Left colon (tissue), 2 donors: ENCODE measurements around the gene DTX1. TPM values are rescaled to one million over a fixed set of nuclear protein-coding genes. Genes with fewer than 3 reads are reported as not detected.

Experiments
- ATAC-seq: fragments of 200-7000 bp; cut with Tn5 transposase; one replicate; pipeline ENCODE4 v1.9.1; 2020; ENCODE audit warnings: mild to moderate bottlenecking, moderate library complexity
- DNase-seq, 2 donors: peaks; one replicate each; pipeline ENCODE4 v3.0.0-alpha.2; 2020
- intact Hi-C, 2 donors: fragments of 100-400 bp; cut with DNase I in 1 of 2; cut with micrococcal nuclease in 1 of 2; formaldehyde crosslinking; loops; one replicate each; pipeline versions ENCODE4 v1.11.2 to v1.14.0; 2022; cut with DNase I, micrococcal nuclease
- total RNA-seq, 2 donors: library from RNA; stranded (reverse); fragmentation: NEBNext Ultra II Directional; extraction: Animal tissue kit (Norgen Biotek cat#: 25700); gene quantifications; one replicate each; pipeline ENCODE4 v1.2.1, GENCODE V29; 2021
- donor health status: DM: no; HTN: no; CAD: no.
- donor health status: DM: yes; HTN: yes; CAD: no.

DTX1 gene
- total RNA-seq, 2 donors from 2014 or later = 1.2 to 2.3 TPM

DNA sequence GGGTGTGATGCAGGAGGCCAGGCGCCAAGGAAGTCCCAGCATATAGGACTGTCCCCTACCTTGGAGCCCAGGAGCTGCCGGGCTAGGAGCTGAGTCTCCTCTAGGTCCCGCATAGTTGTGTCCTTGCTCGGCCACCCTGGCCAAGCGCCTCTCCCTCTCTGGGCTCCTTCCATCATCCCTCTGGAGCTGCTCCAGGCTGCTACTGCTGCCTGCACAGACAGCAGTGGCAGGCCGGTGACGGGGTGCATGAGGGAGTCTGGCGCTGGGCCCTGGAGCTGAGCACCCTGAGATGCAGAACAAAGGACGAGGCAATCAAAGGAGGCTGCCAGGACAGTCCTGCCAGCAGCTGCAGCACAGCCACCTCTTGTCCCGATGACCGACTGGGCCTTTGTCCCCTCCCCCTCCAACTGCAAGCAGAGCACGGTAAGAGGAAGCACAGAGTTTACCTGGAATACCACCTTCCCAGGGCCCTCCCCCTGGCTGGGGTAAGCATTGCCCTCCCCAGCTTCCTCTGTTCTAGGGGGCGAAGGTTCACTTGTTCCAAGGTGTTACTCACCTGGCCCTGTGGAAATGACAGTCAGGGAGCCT, 10.4 kb downstream of the DTX1 start:
- no peak for DNase-seq
- intact Hi-C loops = no loop called here
- ATAC-seq = no peak

DNA sequence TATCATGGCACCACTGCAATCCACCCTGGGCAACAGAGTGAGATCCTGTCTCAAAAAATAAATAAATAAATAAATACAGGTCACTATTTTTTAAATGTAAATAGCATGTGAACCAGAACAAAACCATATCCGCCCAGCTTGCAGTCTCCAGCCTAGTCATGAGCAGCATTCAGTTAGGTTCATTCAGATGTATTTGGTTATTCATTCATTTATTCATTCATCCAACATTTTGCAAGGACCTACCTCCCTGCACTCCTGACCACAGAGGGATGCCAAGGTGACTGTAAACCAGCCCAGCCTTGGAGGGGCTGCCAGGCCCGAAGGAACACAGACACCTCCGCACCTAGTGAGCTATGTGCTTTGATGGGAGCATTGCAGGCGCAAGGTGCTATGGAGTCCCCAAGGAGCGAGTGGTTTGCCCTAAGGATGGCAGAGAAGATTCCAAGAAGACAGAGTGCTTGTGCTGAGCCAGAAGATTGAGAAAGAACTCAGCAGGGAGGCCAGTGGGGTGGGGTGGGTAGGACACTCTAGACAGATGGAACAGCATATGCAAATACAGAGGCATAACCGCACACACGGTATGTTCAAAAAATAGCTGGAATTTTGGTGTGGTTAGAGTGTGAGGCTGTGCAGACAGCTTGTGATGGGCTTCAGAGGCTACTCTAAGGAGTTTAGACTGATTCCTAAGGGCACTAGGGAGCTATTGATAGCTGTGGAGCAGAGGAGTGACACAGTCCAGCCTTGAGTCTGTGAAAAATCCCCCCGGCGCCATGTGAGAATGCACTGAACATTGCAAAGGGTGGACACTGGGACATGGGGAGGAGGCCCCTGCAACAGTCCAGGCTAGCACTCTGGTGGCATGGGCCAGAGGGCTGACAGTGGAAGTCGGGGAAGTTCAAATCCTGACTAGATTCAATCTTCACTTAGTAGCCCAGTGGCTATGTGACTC, 11.7 kb downstream of the DTX1 start:
- intact Hi-C loops = no loop called here
- ATAC-seq (no peak), DNase-seq (no peak)

DNA sequence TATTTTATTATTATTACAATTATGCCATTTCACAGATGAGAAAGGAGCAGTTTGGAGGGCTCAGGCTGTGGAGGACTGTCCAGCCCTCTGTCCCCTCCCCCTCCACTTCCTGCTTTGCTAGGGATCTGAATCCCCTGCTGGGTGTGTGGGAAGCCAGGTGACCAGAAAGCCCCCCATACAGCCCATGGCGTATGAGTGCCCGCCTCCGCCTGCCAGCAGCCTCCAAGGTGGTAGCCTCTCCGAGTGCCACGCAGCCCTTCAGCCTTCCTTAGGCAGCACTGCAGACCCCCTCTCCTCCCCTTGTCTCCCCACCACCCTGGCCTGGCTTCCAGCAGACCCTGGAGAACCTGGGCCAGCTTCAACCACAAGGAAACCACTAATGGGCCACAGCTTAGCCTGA, 12.6 kb downstream of the DTX1 start:
- intact Hi-C loops = no loop called here
- ATAC-seq (no peak), DNase-seq (no peak)

DNA sequence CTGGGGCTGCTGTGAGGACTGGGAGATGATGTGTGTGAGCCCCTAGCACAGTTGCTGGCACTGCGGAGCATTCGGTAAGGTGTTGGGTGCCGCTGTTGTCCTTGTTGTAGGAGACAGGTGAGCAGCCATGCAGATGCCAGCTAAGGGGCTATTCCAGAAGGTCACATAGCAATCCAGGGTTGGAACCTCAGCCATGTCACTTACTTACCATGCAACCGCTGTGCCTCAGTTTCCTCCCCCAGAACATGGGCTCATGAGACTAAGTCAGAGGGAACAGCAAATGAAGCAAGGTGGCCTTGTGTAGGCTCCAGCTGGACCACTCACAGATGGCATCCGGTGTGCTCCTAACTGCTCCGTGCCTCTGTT, 13.2 kb downstream of the DTX1 start:
- DNase-seq = no peak
- intact Hi-C loops = no loop called here
- ATAC-seq = no peak

DNA sequence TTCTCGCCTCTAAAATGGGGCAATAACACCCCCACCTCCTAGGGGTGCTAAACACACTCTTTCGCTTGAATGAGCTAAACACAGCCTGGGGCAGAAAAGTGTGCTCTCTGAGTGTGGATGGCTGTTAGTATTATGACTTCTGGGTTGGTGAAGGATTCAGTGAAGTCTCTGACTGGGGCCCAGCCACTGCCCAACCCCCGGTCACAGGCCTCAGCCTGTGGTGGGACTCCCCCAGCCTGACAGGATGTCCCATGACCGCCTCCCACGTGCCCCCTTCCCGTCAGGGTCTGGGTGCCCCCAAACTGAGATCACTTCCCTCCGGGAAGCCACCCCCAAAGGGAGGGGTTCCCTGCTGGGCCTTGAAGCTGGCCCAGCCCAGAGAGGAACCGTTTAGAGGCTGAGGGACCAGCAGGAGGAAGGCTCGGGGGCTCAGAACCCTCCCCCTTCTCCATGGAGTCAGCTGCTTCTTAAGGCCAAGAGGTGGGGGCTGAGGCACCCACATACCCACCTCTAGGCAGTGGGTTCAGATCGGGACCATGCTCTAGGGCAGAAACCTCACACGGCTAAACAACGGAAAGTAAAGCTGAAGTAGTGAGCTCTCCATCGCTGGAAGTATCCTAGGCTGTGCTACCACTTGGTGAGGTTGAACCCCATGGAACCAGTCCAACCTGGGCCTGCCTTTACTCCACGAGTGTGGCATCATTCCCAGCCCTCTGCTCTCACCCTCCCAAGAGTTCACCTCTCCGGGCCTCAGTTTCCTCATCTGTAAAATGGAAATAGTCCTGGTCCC, 13.8 kb downstream of the DTX1 start:
- intact Hi-C loops = no loop called here
- DNase-seq (peak; percentile 53 to 60), ATAC-seq (peak; percentile 21)

DNA sequence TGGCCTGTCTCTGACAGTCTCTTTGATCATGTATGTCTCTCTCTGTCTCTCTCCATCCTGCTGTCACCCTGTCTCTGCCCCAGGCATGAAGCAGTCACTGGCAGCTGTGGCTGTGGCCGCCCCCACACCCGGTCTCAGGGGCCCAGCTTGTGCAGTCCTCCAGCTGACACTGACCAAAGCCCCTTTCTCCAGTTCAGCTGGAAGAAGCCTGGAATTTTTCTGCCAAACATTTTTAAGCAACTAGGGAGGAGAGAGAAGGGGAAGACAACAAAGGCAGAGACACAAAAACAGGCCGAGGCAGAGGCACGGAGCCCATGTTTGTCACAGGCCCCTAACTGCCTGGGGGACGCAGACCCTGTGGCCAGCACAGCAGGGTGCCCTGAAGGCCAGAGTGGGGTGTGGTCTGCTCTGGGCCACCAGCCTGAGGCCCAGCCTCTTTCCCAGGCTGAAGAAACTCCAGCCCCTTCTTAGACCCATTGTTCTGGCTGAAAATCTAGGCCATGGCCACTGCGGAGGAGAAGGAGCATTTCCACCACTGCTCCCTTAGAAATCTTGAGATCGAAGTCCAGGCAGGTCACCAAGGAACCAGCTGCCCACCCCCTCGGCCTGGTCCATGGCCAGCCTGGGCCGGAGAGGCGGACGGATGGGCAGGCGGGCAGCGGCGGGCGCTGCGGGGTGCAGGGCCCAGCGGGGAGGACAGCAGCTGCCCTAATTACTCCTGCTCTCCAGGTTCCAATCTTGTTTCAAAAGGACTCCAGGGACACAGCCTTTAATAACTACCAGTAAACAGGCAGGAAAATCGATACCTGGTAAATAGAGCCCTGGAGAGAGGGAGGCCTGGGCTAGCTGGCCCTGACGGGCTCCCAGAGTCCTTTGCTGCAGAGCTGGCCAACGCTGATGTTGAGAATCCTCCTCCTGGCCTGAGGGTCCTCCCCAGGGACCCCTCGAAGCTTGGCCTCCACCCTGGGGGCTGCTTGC, 14.9 kb downstream of the DTX1 start:
- ATAC-seq (no peak), DNase-seq (no peak)
- intact Hi-C loops = no loop called here

DNA sequence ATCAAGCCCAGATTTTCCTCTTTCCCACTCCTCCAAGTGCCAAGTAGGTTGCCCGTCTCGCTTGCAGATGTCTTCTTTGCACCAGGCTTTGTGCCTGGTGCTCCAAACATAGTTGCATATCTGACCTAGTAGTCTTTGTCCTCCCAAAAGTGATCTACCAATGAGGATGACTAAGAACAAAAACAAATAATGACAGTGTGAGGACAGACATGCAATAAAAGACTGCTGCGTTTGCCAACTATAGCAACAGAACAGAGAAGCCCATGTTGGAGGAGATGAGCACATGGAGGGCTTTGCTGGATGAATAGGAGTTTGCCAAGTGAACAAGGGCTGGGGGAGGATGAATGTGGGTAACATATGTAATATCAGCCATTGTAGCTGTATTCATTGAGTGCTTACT, 15.6 kb downstream of the DTX1 start:
- DNase-seq (no peak), ATAC-seq (no peak)
- intact Hi-C loops = no loop called here

DNA sequence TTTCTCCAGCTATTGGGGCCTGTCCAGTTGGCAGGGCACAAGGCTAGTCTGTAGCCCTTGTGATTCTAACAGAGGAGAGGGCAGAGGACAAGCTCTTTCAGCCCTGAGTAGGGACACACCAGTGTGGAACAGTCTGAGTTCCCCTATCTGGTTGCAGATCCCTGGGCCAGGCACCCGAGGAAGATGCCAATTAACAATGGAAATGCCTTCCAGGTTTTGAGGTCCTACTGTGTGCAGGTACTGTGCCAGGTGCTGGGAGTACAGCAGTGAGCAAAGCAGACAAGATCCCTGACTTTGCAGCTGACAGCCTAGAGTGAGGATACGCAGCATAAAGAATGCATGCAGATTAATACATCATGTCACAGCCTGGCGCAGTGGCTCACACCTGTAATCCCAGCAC, 17.1 kb downstream of the DTX1 start:
- DNase-seq (no peak), ATAC-seq (no peak)
- intact Hi-C loops = no loop called here

DNA sequence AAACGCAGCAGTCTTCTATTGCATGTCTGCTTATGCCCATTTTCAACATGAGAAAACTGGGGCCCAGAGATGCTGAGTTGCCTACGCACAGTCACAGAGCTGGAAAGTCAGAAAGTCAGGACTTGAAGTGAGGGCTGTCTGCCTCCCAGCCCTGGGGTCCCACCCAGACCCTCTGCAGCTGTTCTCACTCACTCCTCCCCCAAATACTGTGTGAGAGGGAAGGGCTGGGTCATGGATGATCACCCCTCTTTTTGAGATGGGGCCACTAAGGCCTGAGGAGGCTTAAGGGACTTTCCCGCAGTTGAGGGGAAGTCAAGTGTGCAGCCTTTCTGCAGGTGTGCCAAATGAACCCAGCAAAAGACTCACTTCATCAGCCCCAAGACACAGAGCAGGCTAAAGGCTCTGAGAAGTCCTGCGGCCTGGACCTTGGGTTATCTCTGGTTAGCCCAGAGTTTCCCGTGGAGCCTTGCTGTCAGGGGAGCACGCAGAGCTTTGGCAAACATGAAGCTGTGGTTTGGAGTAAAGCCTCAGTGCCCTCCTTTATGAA, 18.7 kb downstream of the DTX1 start:
- ATAC-seq (no peak), DNase-seq (no peak)
- intact Hi-C loops = no loop called here

DNA sequence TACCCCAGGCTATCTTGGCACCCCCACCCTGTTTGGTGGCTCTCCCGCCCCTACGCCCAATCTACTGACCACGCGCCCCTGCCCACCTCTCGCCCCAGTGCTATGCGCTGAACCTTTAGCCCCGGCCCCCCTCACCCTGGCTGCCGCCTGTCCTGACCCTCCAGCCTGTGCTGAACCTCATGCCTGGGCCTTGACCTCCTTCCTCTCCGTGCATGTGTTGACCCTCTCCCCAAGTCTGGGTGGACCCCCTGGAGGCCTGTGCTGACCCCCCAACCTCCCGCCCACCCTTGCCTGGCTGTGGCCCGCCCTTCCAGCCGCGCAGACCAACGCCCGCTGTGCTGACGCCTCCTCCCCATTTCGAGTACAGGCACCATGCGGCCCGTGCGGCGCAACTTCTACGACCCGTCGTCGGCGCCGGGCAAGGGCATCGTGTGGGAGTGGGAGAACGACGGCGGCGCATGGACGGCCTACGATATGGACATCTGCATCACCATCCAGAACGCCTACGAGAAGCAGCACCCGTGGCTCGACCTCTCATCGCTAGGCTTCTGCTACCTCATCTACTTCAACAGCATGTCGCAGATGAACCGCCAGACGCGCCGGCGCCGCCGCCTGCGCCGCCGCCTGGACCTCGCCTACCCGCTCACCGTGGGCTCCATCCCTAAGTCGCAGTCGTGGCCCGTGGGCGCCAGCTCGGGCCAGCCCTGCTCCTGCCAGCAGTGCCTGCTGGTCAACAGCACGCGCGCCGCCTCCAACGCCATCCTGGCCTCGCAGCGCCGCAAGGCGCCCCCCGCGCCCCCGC, 20.7 kb downstream of the DTX1 start:
- no peak for DNase-seq
- ATAC-seq = no peak
- intact Hi-C loops = no loop called here

DNA sequence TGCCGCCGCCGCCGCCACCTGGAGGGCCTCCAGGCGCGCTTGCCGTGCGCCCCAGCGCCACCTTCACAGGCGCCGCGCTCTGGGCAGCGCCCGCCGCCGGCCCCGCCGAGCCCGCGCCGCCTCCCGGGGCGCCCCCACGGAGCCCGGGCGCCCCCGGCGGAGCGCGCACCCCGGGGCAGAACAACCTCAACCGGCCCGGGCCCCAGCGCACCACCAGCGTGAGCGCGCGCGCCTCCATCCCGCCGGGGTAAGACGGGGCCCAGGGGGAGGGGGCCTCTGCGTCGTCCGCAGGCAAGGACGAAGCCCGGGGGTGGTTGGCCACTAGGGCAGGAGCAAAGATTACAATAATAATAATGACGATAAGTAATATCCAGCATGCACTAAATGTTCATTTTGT, 21.3 kb downstream of the DTX1 start:
- intact Hi-C loops = no loop called here
- ATAC-seq = no peak
- DNase-seq = no peak

DNA sequence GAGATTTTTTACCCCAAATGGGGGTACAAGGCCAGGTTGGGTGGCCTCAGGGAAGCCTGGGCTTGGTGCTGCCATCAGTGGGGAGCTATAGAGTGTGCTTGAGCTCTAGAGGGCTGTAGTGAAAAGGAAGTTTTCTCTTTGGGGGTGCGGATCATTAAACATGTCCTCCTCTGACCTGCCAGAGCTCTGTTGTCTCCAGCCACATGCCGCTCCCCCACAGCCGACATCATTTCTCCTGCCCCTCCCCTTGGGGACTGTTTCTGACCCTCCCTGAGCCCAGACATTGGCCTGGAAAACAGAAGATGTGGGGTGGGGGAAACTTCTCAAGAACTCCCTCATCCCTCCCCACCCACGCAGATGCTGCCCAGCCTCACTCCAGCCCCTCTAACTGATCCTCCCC, 25.3 kb downstream of the DTX1 start:
- DNase-seq = no peak
- intact Hi-C loops = no loop called here
- no peak for ATAC-seq

DNA sequence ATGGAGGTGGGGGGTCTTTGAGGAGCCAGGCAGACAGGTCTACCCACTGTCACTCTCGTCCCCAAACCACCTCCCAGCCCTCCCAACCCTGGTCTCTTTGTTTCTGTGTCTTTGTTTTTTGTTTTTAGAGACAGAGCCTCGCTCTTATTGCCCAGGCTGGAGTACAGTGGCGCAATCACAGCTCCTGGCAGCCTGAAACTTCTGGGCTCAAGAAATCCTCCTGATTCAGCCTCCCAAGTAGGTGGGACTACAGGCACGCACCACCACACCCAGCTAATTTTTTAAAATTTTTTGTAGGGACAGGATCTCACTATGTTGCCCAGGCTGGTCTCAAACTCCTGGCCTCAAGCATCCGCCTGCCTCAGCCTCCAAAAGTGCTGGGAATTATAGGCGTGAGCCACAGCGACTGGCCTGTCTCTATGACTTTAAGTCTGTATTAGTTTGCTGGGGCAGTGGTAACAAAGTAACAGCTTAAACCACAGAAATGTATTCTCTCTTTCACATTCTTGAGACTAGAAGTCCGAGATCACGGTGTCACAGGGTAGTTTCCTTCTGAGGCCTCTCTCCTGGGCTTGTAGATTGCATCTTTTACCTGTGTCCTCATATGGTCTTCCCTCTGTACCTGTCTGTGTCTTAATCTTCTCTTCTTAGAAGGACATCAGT, 26.1 kb downstream of the DTX1 start:
- DNase-seq = no peak
- intact Hi-C loops = no loop called here
- no peak for ATAC-seq

DNA sequence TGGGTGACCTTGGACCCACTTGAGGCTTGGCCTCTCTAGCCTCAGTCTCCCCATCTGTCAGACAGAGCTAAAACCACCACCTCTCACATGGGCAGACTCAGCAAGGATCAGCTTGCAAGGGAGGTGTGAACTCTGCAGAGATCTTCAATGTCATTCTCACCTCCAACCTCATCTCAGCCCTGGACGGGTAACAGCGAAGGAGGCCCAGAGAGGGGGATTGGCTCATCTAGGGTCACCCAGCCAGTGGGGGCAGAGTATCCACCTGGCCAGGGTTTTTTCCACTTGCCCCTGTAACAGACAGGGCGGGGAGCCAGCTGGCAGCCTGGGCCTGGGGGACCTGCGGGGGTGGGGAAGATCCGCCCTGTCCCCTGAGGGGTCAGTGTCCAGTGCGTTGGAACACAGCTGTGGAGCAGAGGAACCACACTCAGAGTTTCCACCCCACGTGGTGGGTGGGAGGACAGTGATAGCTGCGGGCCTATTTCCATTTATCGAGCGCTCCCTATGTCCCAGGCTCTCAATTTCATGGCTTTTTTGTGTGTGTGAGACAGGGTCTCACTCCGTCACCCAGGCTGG, 27.4 kb downstream of the DTX1 start:
- ATAC-seq (no peak), DNase-seq (no peak)
- intact Hi-C loops = no loop called here

DNA sequence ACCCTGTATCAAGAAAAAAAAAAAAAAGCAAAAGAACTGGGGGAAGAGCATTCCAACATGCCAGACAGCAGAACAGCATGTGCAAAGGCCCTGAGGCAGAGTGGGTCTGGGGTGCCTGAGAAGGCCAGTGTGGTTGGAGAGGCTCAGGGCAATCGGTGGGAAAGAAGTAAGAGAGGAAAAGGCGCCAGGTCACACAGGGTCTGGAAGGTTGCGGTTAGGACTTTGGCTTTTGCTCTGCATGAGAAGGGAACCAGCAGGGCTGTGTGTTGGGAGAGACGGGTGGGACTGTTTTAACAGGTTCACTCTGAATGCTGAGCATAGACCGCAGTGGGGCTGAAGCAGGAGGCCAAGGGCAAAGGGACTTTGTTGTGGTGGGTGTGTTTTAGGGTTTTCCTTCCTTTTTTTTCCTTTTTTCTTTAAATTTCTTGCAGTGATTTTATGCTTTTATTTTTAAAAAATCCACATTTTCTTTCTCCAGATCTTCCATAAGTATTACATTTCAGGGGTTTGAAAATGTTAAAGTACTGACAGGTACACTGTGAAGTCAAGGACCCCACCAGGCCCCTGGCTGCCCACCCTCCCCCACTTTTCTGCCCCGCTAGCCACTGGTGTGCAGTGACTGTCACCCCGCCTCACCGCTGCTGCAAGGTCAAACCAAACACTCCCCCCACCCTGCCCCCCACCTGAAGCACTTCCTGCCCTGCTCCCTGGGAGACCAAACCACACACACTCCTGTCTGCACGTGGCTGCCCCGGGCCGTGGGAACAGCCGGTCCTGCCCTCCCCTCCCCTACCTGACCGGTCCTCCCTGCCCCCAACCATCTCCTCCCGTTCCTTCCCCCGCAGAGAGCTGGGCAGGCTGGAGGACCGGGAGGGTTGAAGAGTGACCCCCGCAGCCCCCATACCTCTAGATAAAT, 30.0 kb downstream of the DTX1 start:
- peak; percentile 21 for ATAC-seq
- DNase-seq = peak; percentile 45 to 47
- intact Hi-C loops = no loop called here

DNA sequence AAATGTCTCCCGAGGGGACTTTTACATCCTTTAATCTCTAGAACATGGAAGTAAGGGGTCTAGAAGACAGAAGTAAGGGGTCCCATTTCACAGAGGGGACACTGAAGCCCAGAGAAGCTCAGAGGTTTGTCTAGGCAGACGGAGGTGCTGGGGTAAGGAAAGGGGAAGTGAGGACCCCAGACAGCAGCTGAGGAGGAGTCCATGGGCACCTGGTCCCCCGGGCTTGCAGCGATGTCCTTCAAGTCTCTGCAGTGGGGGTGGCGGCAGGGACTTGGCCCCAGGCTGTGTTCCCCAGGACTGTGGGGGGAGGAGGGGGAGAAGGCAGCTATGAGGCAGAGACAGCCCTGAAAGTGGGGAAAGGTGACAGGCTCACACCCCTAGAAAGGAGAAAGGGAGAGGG, 30.7 kb downstream of the DTX1 start:
- no peak for DNase-seq
- intact Hi-C loops = no loop called here
- ATAC-seq = no peak
